PC-3 (cell line): ENCODE data around the gene PCNX2. TPM values are rescaled to one million over a fixed set of nuclear protein-coding genes. Genes with fewer than 3 reads are reported as not detected.

ENCODE experiments used
- ATAC-seq: fragments of 200-7000 bp; cut with Tn5 transposase; 2 replicates; pipeline ENCODE4 v1.9.1; 2020; ENCODE audit warnings: mild to moderate bottlenecking, moderate library complexity
- BruUV-seq: library from RNA; stranded (reverse); fragments of 400-500 nt; replicated peaks from 2 replicates; lab custom pipeline; 2021; lab: Mats Ljungman, UMichigan
- CTCF ChIA-PET: fragments of 300-600 bp; sonication (Branson Sonifier 250); formaldehyde crosslinking; loops from one replicate; lab custom pipeline; 2022; ENCODE audit warnings: antibody characterized with exemption; lab: Charles Lee
- POLR2A ChIA-PET: fragments of 300-600 bp; sonication (Branson Sonifier 250); formaldehyde crosslinking; loops from one replicate; lab custom pipeline; 2022; ENCODE audit warnings: antibody characterized with exemption; ENCODE audit not compliant: unreplicated experiment; lab: Charles Lee
- DNase-seq: peaks from one replicate; pipeline ENCODE4 v3.0.0-alpha.2; 2015
- H2AFZ ChIP-seq: fragments of 300-600 bp; sonication (generic); 2 replicates; pipeline ENCODE4 v1.6.0; 2016; ENCODE audit warnings: antibody characterized with exemption, low read length
- H3F3A ChIP-seq: fragments of 300-600 bp; sonication (generic); one replicate; pipeline ENCODE4 v1.6.0; 2017; ENCODE audit warnings: antibody characterized with exemption, low read length, control low read depth, mild to moderate bottlenecking; ENCODE audit not compliant: unreplicated experiment
- H3K27ac ChIP-seq: fragments of 300-600 bp; sonication (generic); 2 replicates; pipeline ENCODE4 v1.5.1; 2016; ENCODE audit warnings: mild to moderate bottlenecking, low read length
- H3K27me3 ChIP-seq: fragments of 300-600 bp; sonication (generic); 2 replicates; pipeline ENCODE4 v1.6.1; 2016; ENCODE audit warnings: low read length, mixed read lengths
- H3K36me3 ChIP-seq: fragments of 300-600 bp; sonication (generic); 2 replicates; pipeline ENCODE4 v1.6.1; 2016; ENCODE audit warnings: low read depth, mixed run types, low read length, mixed read lengths
- H3K4me1 ChIP-seq: fragments of 300-600 bp; sonication (generic); 2 replicates; pipeline ENCODE4 v1.5.1; 2016; ENCODE audit warnings: low read length; ENCODE audit not compliant: insufficient read depth
- H3K4me2 ChIP-seq: fragments of 300-600 bp; sonication (generic); 2 replicates; pipeline ENCODE4 v1.6.0; 2016; ENCODE audit warnings: low read length
- H3K4me3 ChIP-seq: fragments of 300-600 bp; sonication (generic); 2 replicates; pipeline ENCODE4 v1.5.1; 2016; ENCODE audit warnings: mild to moderate bottlenecking, low read length, mixed read lengths
- H3K79me2 ChIP-seq: fragments of 300-600 bp; sonication (generic); 2 replicates; pipeline ENCODE4 v1.6.1; 2017; ENCODE audit warnings: low read length, mixed read lengths
- H3K9ac ChIP-seq: fragments of 300-600 bp; sonication (generic); 2 replicates; pipeline ENCODE4 v1.6.0; 2016; ENCODE audit warnings: mild to moderate bottlenecking, low read length
- H3K9me2 ChIP-seq: fragments of 300-600 bp; sonication (generic); replicated peaks from 2 replicates; pipeline ENCODE4 v1.6.1; 2016; ENCODE audit warnings: mixed run types, low read length, mixed read lengths
- H3K9me3 ChIP-seq: fragments of 300-600 bp; sonication (generic); 2 replicates; pipeline ENCODE4 v1.6.1; 2016; ENCODE audit warnings: low read length, mixed read lengths
- H4K20me1 ChIP-seq: fragments of 300-600 bp; sonication (generic); 2 replicates; pipeline ENCODE4 v1.6.1; 2016; ENCODE audit warnings: low read length, mixed read lengths
- CTCF ChIP-seq: fragments of 300-600 bp; sonication (generic); conservative IDR thresholded peaks from 2 replicates; pipeline ENCODE4 v1.5.1; 2017; ENCODE audit warnings: antibody characterized with exemption, low read depth, mild to moderate bottlenecking, low read length
- EZH2 ChIP-seq: fragments of 300-600 bp; sonication (generic); IDR thresholded peaks from one replicate; pipeline ENCODE4 v1.6.1; 2017; ENCODE audit warnings: antibody characterized with exemption, mild to moderate bottlenecking, low read length; ENCODE audit not compliant: unreplicated experiment
- EZH2phosphoT487 ChIP-seq: fragments of 300-600 bp; sonication (generic); IDR thresholded peaks from 2 replicates; pipeline ENCODE4 v1.6.1; 2018; ENCODE audit warnings: mild to moderate bottlenecking, antibody characterized with exemption, low read length, borderline replicate concordance
- intact Hi-C: fragments of 100-400 bp; cut with micrococcal nuclease; formaldehyde crosslinking; loops from 2 replicates; pipeline ENCODE4 v1.9.0; 2023
- total RNA-seq: library from RNA; depleted of rRNA; stranded (reverse); fragments of >200 nt; gene quantifications from 2 replicates; pipeline ENCODE4 v1.2.3, GENCODE V29; 2014

The PCNX2 gene
- total RNA-seq, 1 experiment from 2014 or later = 17.3 TPM

- H3K4me3 ChIP-seq = no peak overlapping the region
- peaks cover 14% of the 10 kb centered on the region; the same call in 1 of the 2 replicates for H3K36me3 ChIP-seq
- no peak overlapping the region for H3K4me2 ChIP-seq
- ATAC-seq (no peak), DNase-seq (no peak)
- no peaks in the 10 kb centered on the region for H4K20me1 ChIP-seq
- ChIA-PET CTCF (no interaction called here), POLR2A (no interaction called here)
- H3K9me2 ChIP-seq = no peaks in the 10 kb centered on the region
- H3K9me3 ChIP-seq = no peaks in the 10 kb centered on the region
- no TSS peak for BruUV-seq
- intact Hi-C loops = no loop called here
- TF ChIP-seq CTCF (no peak), EZH2 (no peak), EZH2phosphoT487 (no peak)
- no peaks in the 10 kb centered on the region for H3K27me3 ChIP-seq
- no peak overlapping the region for H2AFZ ChIP-seq
- H3K79me2 ChIP-seq = no peaks in the 10 kb centered on the region
- H3K4me1 ChIP-seq = peaks cover 12% of the 10 kb centered on the region; the same call in 1 of the 2 replicates
- H3K27ac ChIP-seq = no peak overlapping the region
- H3K9ac ChIP-seq = no peak overlapping the region
- H3F3A ChIP-seq = no peaks in the 10 kb centered on the region
Observed at GRCh38 chr1:233166896-233167295, 128.6 kb downstream of the PCNX2 start.

- intact Hi-C loops = no loop called here
- Histone ChIP-seq H3K36me3 (peaks cover 15% of the 10 kb centered on the region; the same call in 1 of the 2 replicates), H3K9ac (no peak overlapping the region)
Observed at GRCh38 chr1:233163696-233164095, 131.8 kb downstream of the PCNX2 start.

More at GRCh38 chr1:233163696-233164095, 131.8 kb downstream of the PCNX2 start:
- Histone ChIP-seq H3K79me2 (no peaks in the 10 kb centered on the region), H3K4me3 (no peak overlapping the region), H3K9me3 (no peaks in the 10 kb centered on the region), H3K4me2 (no peak overlapping the region), H3K27ac (no peak overlapping the region), H2AFZ (no peak overlapping the region), H3K4me1 (peaks cover 9% of the 10 kb centered on the region; the same call in 1 of the 2 replicates), H3F3A (no peaks in the 10 kb centered on the region), H4K20me1 (no peaks in the 10 kb centered on the region), H3K27me3 (no peaks in the 10 kb centered on the region), H3K9me2 (no peaks in the 10 kb centered on the region)
- ChIA-PET POLR2A (no interaction called here), CTCF (no interaction called here)
- ATAC-seq = no peak
- no peak for DNase-seq
- BruUV-seq = no TSS peak
- no peak for TF ChIP-seq EZH2
- no peak for TF ChIP-seq CTCF
- TF ChIP-seq EZH2phosphoT487 = no peak
